Measurements from ENCODE around the gene METTL16. TPM values are rescaled to one million over a fixed set of nuclear protein-coding genes. Genes with fewer than 3 reads are reported as not detected.

METTL16 gene
- total and polyA plus RNA-seq, 2 of the 8 experiments (the other 6 are each of a cell fraction or from before 2014, with no cell fraction given): 22.8 to 59.4 TPM

- TF ChIP-seq RNF2 (IDR thresholded peaks at IDR 0.05; ENCODE audit: borderline replicate concordance, low read depth, low read length, missing control alignments, poor library complexity, severe bottlenecking) (no peak), RBBP5 (IDR thresholded peaks at IDR 0.05; ENCODE audit: borderline replicate concordance, low read depth, low read length) (no peak), CHD7 (IDR thresholded peaks at IDR 0.05; ENCODE audit: insufficient replicate concordance, low read length) (no peak)
Measured at GRCh38 chr17:2423271-2423670, 88.4 kb downstream of the METTL16 start (continued).
